Measurements from ENCODE around the gene WDFY3.

- TF ChIP-seq JUNB (IDR thresholded peaks at IDR 0.05) = no peak
- TF ChIP-seq, protein P1, sequence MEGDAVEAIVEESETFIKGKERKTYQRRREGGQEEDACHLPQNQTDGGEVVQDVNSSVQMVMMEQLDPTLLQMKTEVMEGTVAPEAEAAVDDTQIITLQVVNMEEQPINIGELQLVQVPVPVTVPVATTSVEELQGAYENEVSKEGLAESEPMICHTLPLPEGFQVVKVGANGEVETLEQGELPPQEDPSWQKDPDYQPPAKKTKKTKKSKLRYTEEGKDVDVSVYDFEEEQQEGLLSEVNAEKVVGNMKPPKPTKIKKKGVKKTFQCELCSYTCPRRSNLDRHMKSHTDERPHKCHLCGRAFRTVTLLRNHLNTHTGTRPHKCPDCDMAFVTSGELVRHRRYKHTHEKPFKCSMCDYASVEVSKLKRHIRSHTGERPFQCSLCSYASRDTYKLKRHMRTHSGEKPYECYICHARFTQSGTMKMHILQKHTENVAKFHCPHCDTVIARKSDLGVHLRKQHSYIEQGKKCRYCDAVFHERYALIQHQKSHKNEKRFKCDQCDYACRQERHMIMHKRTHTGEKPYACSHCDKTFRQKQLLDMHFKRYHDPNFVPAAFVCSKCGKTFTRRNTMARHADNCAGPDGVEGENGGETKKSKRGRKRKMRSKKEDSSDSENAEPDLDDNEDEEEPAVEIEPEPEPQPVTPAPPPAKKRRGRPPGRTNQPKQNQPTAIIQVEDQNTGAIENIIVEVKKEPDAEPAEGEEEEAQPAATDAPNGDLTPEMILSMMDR (IDR thresholded peaks at IDR 0.05) = no peak
- no peak for TF ChIP-seq POLR2A (IDR thresholded peaks at IDR 0.05; ENCODE audit: low read length)
- no peak for TF ChIP-seq TP53 (CRISPR knock-in tag; IDR thresholded peaks at IDR 0.05)
- TF ChIP-seq RAD21 (conservative IDR thresholded peaks at IDR 0.05 in 1 of 2, IDR thresholded peaks at IDR 0.05 in 1 of 2) = no peak
- TF ChIP-seq CEBPB (IDR thresholded peaks at IDR 0.05) = no peak
- no peak for TF ChIP-seq ESRRA (IDR thresholded peaks at IDR 0.05; ENCODE audit: borderline replicate concordance, low read length)
- no peak for TF ChIP-seq KDM5A (IDR thresholded peaks at IDR 0.05)
- TF ChIP-seq MAFK (IDR thresholded peaks at IDR 0.05; ENCODE audit: partially characterized antibody) = no peak
These were observed 125.1 kb downstream of the WDFY3 start for GRCh38 chr4:84841435-84841834.
